ENCODE results near the gene CPVL. TPM values are rescaled to one million over a fixed set of nuclear protein-coding genes. Genes with fewer than 3 reads are reported as not detected.

CPVL gene
- total and polyA plus RNA-seq, 2 of the 8 experiments (the other 6 are each of a cell fraction or from before 2014, with no cell fraction given) = 40.0 to 55.0 TPM

GRCh38 chr7:29105752-29106668 is 40.3 kb downstream of the CPVL start:
- POLR2A ChIA-PET (ENCODE audit: partially characterized antibody) = no interaction called here

More at GRCh38 chr7:29105752-29106668, 40.3 kb downstream of the CPVL start:
- no peaks in the 10 kb centered on the region for H3K9me3 ChIP-seq (ENCODE audit: insufficient read depth in 2 of 2, low read depth in 1 of 2, low read length in 1 of 2)
- no peak overlapping the region for H2BK20ac ChIP-seq (ENCODE audit: low read length)
- WGBS, 2 experiments (ENCODE audit: extremely low coverage in 1 of 2, insufficient coverage in 1 of 2, insufficient read length in 1 of 2, insufficient replicate concordance in 2 of 2, low coverage in 1 of 2, low lambda C conversion rate in 2 of 2, missing lambda C conversion rate in 1 of 2) = 79% methylated on average over 3 of the region's 4 CpGs; no CpG with 5 or more reads in 1 of the 2 experiments
- H4K5ac ChIP-seq (ENCODE audit: insufficient read length, low read depth, low read length) = no peak overlapping the region
- no peaks in the 10 kb centered on the region for H3K79me1 ChIP-seq (ENCODE audit: low read depth, low read length)
- no peak overlapping the region for H3K4ac ChIP-seq (replicated peaks; ENCODE audit: insufficient read length, low read depth, low read length)
- no peaks in the 10 kb centered on the region for H3K36me3 ChIP-seq (ENCODE audit: control insufficient read depth in 2 of 4, insufficient read depth in 4 of 4, low read length in 3 of 4)
- H4K91ac ChIP-seq (replicated peaks; ENCODE audit: insufficient read length, low read length) = no peak overlapping the region
- H3K23me2 ChIP-seq (ENCODE audit: low read depth, low read length) = no peaks in the 10 kb centered on the region
- H3K18ac ChIP-seq (ENCODE audit: extremely low read depth, low read length) = no peak overlapping the region; the same call in 1 of the 2 replicates
- H3K56ac ChIP-seq (replicated peaks; ENCODE audit: insufficient read length, low read depth, low read length) = no peak overlapping the region
- no peak overlapping the region for H3K9ac ChIP-seq (replicated peaks in 1 of 4; ENCODE audit: extremely low read depth in 1 of 4, low read depth in 3 of 4, low read length in 3 of 4)
- no peak overlapping the region for H3K4me2 ChIP-seq (ENCODE audit: insufficient read depth in 1 of 2, low read depth in 2 of 2, low read length in 2 of 2)
- no peaks in the 10 kb centered on the region for H3K79me2 ChIP-seq (ENCODE audit: control insufficient read depth in 1 of 2, insufficient read depth in 2 of 2, low read length in 2 of 2)
- no peaks in the 10 kb centered on the region for H3K27me3 ChIP-seq (replicated peaks in 1 of 4; ENCODE audit: control insufficient read depth in 3 of 4, extremely low read depth in 1 of 4, insufficient read depth in 3 of 4, low read length in 3 of 4)
- H3K23ac ChIP-seq (ENCODE audit: insufficient read length) = no peak overlapping the region
- no peak overlapping the region for H3K14ac ChIP-seq (ENCODE audit: insufficient read length)
- H4K8ac ChIP-seq (ENCODE audit: extremely low read depth, insufficient read depth, low read length) = no peak overlapping the region
- no peak overlapping the region for H2BK5ac ChIP-seq (ENCODE audit: low read depth, low read length)
- no peak overlapping the region for H3K27ac ChIP-seq (ENCODE audit: low read depth, low read length)
- peak; percentile 86 for FAIRE-seq
- no peaks in the 10 kb centered on the region for H3K4me1 ChIP-seq (replicated peaks in 1 of 4; ENCODE audit: control insufficient read depth in 3 of 4, insufficient read depth in 4 of 4, low read length in 3 of 4)
- H2AFZ ChIP-seq (ENCODE audit: low read length) = no peak overlapping the region
- no peak overlapping the region; the same call in 1 of the 2 replicates for H2BK15ac ChIP-seq (ENCODE audit: low read length)
- H3K4me3 ChIP-seq (ENCODE audit: extremely low read depth in 1 of 4, insufficient read depth in 2 of 4, low read depth in 3 of 4, low read length in 4 of 4) = no peak overlapping the region
- no peak overlapping the region for H2BK120ac ChIP-seq (replicated peaks; ENCODE audit: low read depth, low read length)
- peak in 1 of 2 experiments; percentile 21 for DNase-seq (ENCODE audit: low read depth in 1 of 2, low spot score in 2 of 2)
- H4K20me1 ChIP-seq (replicated peaks in 1 of 2; ENCODE audit: control insufficient read depth in 1 of 2, insufficient read depth in 2 of 2, low read length in 2 of 2) = no peaks in the 10 kb centered on the region
- H2BK12ac ChIP-seq (ENCODE audit: low read depth, low read length) = peak overlapping the region; percentile 30; the same call in 1 of the 2 replicates
- H2AK5ac ChIP-seq (ENCODE audit: low read depth, low read length) = no peak overlapping the region
- TF ChIP-seq RAD21 (IDR thresholded peaks at IDR 0.05 in 1 of 2, conservative IDR thresholded peaks at IDR 0.05 in 1 of 2; ENCODE audit: low read depth in 2 of 2, low read length in 2 of 2) = peak; percentile 94 to 95
- 0 out of 2 replicates have a peak, but pooled peaks have one; percentile 9 for TF ChIP-seq TEAD4 (IDR thresholded peaks at IDR 0.05; ENCODE audit: low read depth, low read length)
- TF ChIP-seq MAFK (IDR thresholded peaks at IDR 0.05; ENCODE audit: low read depth, low read length) = no peak
- TF ChIP-seq TAF1 (IDR thresholded peaks at IDR 0.05; ENCODE audit: low read depth, low read length) = no peak
- TF ChIP-seq, protein P1, sequence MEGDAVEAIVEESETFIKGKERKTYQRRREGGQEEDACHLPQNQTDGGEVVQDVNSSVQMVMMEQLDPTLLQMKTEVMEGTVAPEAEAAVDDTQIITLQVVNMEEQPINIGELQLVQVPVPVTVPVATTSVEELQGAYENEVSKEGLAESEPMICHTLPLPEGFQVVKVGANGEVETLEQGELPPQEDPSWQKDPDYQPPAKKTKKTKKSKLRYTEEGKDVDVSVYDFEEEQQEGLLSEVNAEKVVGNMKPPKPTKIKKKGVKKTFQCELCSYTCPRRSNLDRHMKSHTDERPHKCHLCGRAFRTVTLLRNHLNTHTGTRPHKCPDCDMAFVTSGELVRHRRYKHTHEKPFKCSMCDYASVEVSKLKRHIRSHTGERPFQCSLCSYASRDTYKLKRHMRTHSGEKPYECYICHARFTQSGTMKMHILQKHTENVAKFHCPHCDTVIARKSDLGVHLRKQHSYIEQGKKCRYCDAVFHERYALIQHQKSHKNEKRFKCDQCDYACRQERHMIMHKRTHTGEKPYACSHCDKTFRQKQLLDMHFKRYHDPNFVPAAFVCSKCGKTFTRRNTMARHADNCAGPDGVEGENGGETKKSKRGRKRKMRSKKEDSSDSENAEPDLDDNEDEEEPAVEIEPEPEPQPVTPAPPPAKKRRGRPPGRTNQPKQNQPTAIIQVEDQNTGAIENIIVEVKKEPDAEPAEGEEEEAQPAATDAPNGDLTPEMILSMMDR (IDR thresholded peaks at IDR 0.05; ENCODE audit: control extremely low read depth in 1 of 3, insufficient read depth in 1 of 3, low read depth in 1 of 3, low read length in 3 of 3) = peak in 2 of 3 experiments; percentile 89 to 90; a peak in 3 of 4 replicates
- CTCF ChIA-PET (ENCODE audit: partially characterized antibody) = interaction anchor here (0.6 to 28.4 kb wide), 48 partner anchors 8 to 340 kb away, joined by 3 to 692 read pairs (median 4); partner anchors contain the start of gene TRIL

Data from H1 (cell line).